Measurements from ENCODE around the gene ZNF3. TPM values are rescaled to one million over a fixed set of nuclear protein-coding genes. Genes with fewer than 3 reads are reported as not detected.

The ZNF3 gene
- total and polyA plus RNA-seq, 2 experiments from 2014 or later = 23.4 to 48.9 TPM

DNA sequence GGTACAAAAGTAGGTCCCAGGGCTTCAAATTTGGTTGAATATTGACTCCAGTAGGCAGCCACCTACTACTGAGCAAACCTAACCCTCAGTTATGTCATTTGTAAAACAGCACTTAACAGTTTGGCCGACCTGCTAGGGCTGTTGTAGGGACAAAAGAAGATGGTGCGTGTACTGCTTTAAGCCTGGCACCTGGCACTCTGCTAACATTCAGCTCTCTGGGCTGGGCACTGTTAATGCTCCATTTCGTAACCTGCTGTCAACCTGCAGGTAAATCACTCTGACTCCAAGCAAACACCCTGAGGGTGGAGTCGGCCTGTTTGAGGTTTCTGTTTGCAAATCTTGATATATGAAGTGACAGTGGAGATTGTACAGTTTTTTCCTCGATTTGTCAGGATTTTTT, 58.9 kb downstream of the ZNF3 start:
- Histone ChIP-seq H3K79me2 (replicated peaks; ENCODE audit: insufficient read depth) (peaks cover 47% of the 10 kb centered on the region), H3K4me2 (no peak overlapping the region), H3K4me1 (ENCODE audit: insufficient read depth) (no peaks in the 10 kb centered on the region), H3K4me3 (no peak overlapping the region), H2AFZ (no peak overlapping the region), H3K27me3 (ENCODE audit: insufficient read depth) (no peaks in the 10 kb centered on the region), H3F3A (replicated peaks; ENCODE audit: low read depth) (peaks cover 5% of the 10 kb centered on the region; the same call in 1 of the 2 replicates), H3K9me2 (ENCODE audit: insufficient read depth) (peaks cover 2% of the 10 kb centered on the region; the same call in 1 of the 2 replicates), H3K27ac (ENCODE audit: low read depth) (no peak overlapping the region), H3K36me3 (ENCODE audit: insufficient read depth) (peaks cover 26% of the 10 kb centered on the region), H4K20me1 (replicated peaks; ENCODE audit: insufficient read depth) (peaks cover 13% of the 10 kb centered on the region)
- DNase-seq (ENCODE audit: low spot score) = no peak
- H3K27ac Mint-ChIP-seq = no peak overlapping the region
- ATAC-seq = no peak
- H3K36me3 Mint-ChIP-seq (ENCODE audit: low read depth) = peaks cover 55% of the 10 kb centered on the region
- H3K9me3 Mint-ChIP-seq = no peaks in the 10 kb centered on the region
- TF ChIP-seq, protein P1, sequence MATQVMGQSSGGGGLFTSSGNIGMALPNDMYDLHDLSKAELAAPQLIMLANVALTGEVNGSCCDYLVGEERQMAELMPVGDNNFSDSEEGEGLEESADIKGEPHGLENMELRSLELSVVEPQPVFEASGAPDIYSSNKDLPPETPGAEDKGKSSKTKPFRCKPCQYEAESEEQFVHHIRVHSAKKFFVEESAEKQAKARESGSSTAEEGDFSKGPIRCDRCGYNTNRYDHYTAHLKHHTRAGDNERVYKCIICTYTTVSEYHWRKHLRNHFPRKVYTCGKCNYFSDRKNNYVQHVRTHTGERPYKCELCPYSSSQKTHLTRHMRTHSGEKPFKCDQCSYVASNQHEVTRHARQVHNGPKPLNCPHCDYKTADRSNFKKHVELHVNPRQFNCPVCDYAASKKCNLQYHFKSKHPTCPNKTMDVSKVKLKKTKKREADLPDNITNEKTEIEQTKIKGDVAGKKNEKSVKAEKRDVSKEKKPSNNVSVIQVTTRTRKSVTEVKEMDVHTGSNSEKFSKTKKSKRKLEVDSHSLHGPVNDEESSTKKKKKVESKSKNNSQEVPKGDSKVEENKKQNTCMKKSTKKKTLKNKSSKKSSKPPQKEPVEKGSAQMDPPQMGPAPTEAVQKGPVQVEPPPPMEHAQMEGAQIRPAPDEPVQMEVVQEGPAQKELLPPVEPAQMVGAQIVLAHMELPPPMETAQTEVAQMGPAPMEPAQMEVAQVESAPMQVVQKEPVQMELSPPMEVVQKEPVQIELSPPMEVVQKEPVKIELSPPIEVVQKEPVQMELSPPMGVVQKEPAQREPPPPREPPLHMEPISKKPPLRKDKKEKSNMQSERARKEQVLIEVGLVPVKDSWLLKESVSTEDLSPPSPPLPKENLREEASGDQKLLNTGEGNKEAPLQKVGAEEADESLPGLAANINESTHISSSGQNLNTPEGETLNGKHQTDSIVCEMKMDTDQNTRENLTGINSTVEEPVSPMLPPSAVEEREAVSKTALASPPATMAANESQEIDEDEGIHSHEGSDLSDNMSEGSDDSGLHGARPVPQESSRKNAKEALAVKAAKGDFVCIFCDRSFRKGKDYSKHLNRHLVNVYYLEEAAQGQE (IDR thresholded peaks at IDR 0.05; ENCODE audit: unreplicated experiment) = no peak
- no peak for TF ChIP-seq NANOG (IDR thresholded peaks at IDR 0.05; ENCODE audit: borderline replicate concordance)
- TF ChIP-seq, protein P2, sequence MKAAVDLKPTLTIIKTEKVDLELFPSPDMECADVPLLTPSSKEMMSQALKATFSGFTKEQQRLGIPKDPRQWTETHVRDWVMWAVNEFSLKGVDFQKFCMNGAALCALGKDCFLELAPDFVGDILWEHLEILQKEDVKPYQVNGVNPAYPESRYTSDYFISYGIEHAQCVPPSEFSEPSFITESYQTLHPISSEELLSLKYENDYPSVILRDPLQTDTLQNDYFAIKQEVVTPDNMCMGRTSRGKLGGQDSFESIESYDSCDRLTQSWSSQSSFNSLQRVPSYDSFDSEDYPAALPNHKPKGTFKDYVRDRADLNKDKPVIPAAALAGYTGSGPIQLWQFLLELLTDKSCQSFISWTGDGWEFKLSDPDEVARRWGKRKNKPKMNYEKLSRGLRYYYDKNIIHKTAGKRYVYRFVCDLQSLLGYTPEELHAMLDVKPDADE (IDR thresholded peaks at IDR 0.05) = no peak
- peaks cover 10% of the 10 kb centered on the region for H3K27me3 Mint-ChIP-seq (ENCODE audit: insufficient read depth, low read depth, poor library complexity)
- H3K4me1 Mint-ChIP-seq = peaks cover 3% of the 10 kb centered on the region; the same call in 2 of the 3 replicates
- no peak overlapping the region for H3K4me3 Mint-ChIP-seq

DNA sequence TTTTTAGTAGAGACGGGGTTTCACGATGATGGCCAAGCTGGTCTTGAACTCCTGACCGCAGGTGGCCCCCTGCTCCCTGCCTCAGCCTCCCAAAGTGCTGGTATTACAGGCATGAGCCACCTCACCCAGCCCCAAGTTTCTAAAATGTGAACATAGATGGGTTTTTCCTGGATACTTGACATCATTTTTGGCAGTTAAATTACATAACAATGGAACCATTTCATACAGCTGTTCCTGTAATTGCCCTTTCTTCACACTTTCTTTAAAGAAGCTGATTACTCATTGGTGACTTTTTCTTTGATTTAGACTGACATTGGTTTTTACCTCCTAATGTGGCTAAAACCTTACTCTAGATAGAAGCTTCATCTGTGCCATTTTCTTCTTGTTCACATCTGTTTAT, 60.2 kb downstream of the ZNF3 start:
- Histone ChIP-seq H4K20me1 (replicated peaks; ENCODE audit: insufficient read depth) (peaks cover 14% of the 10 kb centered on the region), H3F3A (replicated peaks; ENCODE audit: low read depth) (peaks cover 5% of the 10 kb centered on the region; the same call in 1 of the 2 replicates), H3K79me2 (replicated peaks; ENCODE audit: insufficient read depth) (peaks cover 60% of the 10 kb centered on the region), H3K4me1 (ENCODE audit: insufficient read depth) (peaks cover 5% of the 10 kb centered on the region; the same call in 1 of the 2 replicates), H3K4me3 (no peak overlapping the region), H3K27me3 (ENCODE audit: insufficient read depth) (no peaks in the 10 kb centered on the region), H3K9me2 (ENCODE audit: insufficient read depth) (no peaks in the 10 kb centered on the region), H3K36me3 (ENCODE audit: insufficient read depth) (peaks cover 26% of the 10 kb centered on the region), H2AFZ (no peak overlapping the region), H3K27ac (ENCODE audit: low read depth) (no peak overlapping the region), H3K4me2 (no peak overlapping the region)
- Mint-ChIP-seq H3K4me3 (no peak overlapping the region), H3K27ac (no peak overlapping the region), H3K27me3 (ENCODE audit: insufficient read depth, low read depth, poor library complexity) (peaks cover 8% of the 10 kb centered on the region), H3K36me3 (ENCODE audit: low read depth) (peaks cover 53% of the 10 kb centered on the region), H3K4me1 (peaks cover 6% of the 10 kb centered on the region; the same call in 2 of the 3 replicates), H3K9me3 (no peaks in the 10 kb centered on the region)
- ATAC-seq = no peak
- no peak for DNase-seq (ENCODE audit: low spot score)
- TF ChIP-seq, protein P3, sequence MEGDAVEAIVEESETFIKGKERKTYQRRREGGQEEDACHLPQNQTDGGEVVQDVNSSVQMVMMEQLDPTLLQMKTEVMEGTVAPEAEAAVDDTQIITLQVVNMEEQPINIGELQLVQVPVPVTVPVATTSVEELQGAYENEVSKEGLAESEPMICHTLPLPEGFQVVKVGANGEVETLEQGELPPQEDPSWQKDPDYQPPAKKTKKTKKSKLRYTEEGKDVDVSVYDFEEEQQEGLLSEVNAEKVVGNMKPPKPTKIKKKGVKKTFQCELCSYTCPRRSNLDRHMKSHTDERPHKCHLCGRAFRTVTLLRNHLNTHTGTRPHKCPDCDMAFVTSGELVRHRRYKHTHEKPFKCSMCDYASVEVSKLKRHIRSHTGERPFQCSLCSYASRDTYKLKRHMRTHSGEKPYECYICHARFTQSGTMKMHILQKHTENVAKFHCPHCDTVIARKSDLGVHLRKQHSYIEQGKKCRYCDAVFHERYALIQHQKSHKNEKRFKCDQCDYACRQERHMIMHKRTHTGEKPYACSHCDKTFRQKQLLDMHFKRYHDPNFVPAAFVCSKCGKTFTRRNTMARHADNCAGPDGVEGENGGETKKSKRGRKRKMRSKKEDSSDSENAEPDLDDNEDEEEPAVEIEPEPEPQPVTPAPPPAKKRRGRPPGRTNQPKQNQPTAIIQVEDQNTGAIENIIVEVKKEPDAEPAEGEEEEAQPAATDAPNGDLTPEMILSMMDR (conservative IDR thresholded peaks at IDR 0.05; ENCODE audit: low read depth in 2 of 2) = no peak
- no peak for TF ChIP-seq STAT1 (IDR thresholded peaks at IDR 0.05; ENCODE audit: unreplicated experiment)
- no peak for TF ChIP-seq JUNB (IDR thresholded peaks at IDR 0.05; ENCODE audit: unreplicated experiment)
- TF ChIP-seq, protein P4, sequence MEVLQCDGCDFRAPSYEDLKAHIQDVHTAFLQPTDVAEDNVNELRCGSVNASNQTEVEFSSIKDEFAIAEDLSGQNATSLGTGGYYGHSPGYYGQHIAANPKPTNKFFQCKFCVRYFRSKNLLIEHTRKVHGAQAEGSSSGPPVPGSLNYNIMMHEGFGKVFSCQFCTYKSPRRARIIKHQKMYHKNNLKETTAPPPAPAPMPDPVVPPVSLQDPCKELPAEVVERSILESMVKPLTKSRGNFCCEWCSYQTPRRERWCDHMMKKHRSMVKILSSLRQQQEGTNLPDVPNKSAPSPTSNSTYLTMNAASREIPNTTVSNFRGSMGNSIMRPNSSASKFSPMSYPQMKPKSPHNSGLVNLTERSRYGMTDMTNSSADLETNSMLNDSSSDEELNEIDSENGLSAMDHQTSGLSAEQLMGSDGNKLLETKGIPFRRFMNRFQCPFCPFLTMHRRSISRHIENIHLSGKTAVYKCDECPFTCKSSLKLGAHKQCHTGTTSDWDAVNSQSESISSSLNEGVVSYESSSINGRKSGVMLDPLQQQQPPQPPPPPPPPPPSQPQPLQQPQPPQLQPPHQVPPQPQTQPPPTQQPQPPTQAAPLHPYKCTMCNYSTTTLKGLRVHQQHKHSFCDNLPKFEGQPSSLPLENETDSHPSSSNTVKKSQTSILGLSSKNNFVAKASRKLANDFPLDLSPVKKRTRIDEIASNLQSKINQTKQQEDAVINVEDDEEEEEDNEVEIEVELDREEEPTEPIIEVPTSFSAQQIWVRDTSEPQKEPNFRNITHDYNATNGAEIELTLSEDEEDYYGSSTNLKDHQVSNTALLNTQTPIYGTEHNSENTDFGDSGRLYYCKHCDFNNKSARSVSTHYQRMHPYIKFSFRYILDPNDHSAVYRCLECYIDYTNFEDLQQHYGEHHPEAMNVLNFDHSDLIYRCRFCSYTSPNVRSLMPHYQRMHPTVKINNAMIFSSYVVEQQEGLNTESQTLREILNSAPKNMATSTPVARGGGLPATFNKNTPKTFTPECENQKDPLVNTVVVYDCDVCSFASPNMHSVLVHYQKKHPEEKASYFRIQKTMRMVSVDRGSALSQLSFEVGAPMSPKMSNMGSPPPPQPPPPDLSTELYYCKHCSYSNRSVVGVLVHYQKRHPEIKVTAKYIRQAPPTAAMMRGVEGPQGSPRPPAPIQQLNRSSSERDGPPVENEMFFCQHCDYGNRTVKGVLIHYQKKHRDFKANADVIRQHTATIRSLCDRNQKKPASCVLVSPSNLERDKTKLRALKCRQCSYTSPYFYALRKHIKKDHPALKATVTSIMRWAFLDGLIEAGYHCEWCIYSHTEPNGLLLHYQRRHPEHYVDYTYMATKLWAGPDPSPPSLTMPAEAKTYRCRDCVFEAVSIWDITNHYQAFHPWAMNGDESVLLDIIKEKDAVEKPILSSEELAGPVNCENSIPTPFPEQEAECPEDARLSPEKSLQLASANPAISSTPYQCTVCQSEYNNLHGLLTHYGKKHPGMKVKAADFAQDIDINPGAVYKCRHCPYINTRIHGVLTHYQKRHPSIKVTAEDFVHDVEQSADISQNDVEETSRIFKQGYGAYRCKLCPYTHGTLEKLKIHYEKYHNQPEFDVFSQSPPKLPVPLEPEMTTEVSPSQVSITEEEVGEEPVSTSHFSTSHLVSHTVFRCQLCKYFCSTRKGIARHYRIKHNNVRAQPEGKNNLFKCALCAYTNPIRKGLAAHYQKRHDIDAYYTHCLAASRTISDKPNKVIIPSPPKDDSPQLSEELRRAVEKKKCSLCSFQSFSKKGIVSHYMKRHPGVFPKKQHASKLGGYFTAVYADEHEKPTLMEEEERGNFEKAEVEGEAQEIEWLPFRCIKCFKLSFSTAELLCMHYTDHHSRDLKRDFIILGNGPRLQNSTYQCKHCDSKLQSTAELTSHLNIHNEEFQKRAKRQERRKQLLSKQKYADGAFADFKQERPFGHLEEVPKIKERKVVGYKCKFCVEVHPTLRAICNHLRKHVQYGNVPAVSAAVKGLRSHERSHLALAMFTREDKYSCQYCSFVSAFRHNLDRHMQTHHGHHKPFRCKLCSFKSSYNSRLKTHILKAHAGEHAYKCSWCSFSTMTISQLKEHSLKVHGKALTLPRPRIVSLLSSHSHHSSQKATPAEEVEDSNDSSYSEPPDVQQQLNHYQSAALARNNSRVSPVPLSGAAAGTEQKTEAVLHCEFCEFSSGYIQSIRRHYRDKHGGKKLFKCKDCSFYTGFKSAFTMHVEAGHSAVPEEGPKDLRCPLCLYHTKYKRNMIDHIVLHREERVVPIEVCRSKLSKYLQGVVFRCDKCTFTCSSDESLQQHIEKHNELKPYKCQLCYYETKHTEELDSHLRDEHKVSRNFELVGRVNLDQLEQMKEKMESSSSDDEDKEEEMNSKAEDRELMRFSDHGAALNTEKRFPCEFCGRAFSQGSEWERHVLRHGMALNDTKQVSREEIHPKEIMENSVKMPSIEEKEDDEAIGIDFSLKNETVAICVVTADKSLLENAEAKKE (CRISPR knock-in tag; IDR thresholded peaks at IDR 0.05) = no peak
